H9 (cell line): ENCODE results near the gene KRT35. TPM values are rescaled to one million over a fixed set of nuclear protein-coding genes. Genes with fewer than 3 reads are reported as not detected.
A peak's percentile ranks its signal among the peaks of the same experiment; 100 is the strongest.

Experiments used
- DNase-seq: peaks from one replicate; pipeline ENCODE4 v3.0.0-alpha.2; 2017
- H2AFZ ChIP-seq: one replicate; pipeline ENCODE4 v1.6.1; 2013; ENCODE audit warnings: mild to moderate bottlenecking, low read length, control low read depth, moderate library complexity
- H2AK5ac ChIP-seq: 2 replicates; pipeline ENCODE4 v1.6.1; 2013; ENCODE audit warnings: low read length, control low read depth, mixed read lengths; ENCODE audit not compliant: insufficient read length
- H2BK120ac ChIP-seq: one replicate; pipeline ENCODE4 v1.6.1; 2013; ENCODE audit warnings: low read depth, mild to moderate bottlenecking, low read length, control low read depth, inconsistent platforms; ENCODE audit not compliant: poor library complexity, severe bottlenecking
- H2BK12ac ChIP-seq: 2 replicates; pipeline ENCODE4 v1.6.1; 2013; ENCODE audit warnings: low read length, control low read depth, mixed read lengths, low read depth; ENCODE audit not compliant: insufficient read length
- H2BK15ac ChIP-seq: 2 replicates; pipeline ENCODE4 v1.6.1; 2013; ENCODE audit warnings: low read depth, low read length, control low read depth
- H2BK20ac ChIP-seq: one replicate; pipeline ENCODE4 v1.6.1; 2013; ENCODE audit warnings: low read depth, mild to moderate bottlenecking, low read length, control low read depth, inconsistent platforms; ENCODE audit not compliant: poor library complexity, severe bottlenecking
- H2BK5ac ChIP-seq: 2 replicates; pipeline ENCODE4 v1.6.1; 2013; ENCODE audit warnings: low read length, control low read depth, mixed read lengths; ENCODE audit not compliant: insufficient read length
- H3K14ac ChIP-seq: 2 replicates; pipeline ENCODE4 v1.6.1; 2013; ENCODE audit warnings: low read length, control low read depth; ENCODE audit not compliant: insufficient read depth
- H3K18ac ChIP-seq: 2 replicates; pipeline ENCODE4 v1.6.1; 2013; ENCODE audit warnings: low read depth, mild to moderate bottlenecking, mixed read lengths, low read length, control low read depth; ENCODE audit not compliant: insufficient read length
- H3K23ac ChIP-seq: 2 replicates; pipeline ENCODE4 v1.6.1; 2013; ENCODE audit warnings: low read length, control low read depth, mixed read lengths, low read depth; ENCODE audit not compliant: insufficient read length
- H3K23me2 ChIP-seq: 2 replicates; pipeline ENCODE4 v1.6.1; 2013; ENCODE audit warnings: low read depth, mild to moderate bottlenecking, mixed read lengths, low read length, control low read depth; ENCODE audit not compliant: insufficient read length, poor library complexity, severe bottlenecking
- H3K27ac ChIP-seq: 2 replicates; pipeline ENCODE4 v1.5.1; 2013; ENCODE audit warnings: low read length, control low read depth, mixed read lengths, low read depth; ENCODE audit not compliant: insufficient read length
- H3K27me3 ChIP-seq: 2 replicates; pipeline ENCODE4 v1.6.1; 2013; ENCODE audit warnings: low read length, control low read depth, inconsistent platforms; ENCODE audit not compliant: insufficient read depth
- H3K4ac ChIP-seq: 2 replicates; pipeline ENCODE4 v1.6.1; 2013; ENCODE audit warnings: low read depth, mild to moderate bottlenecking, control low read depth, inconsistent platforms, low read length, moderate library complexity
- H3K4me1 ChIP-seq: 2 replicates; pipeline ENCODE4 v1.6.1; 2013; ENCODE audit warnings: low read length, control low read depth, inconsistent platforms; ENCODE audit not compliant: insufficient read depth
- H3K4me2 ChIP-seq: 2 replicates; pipeline ENCODE4 v1.6.1; 2013; ENCODE audit warnings: low read length, control low read depth, mixed read lengths; ENCODE audit not compliant: insufficient read length, insufficient read depth
- H3K56ac ChIP-seq: 2 replicates; pipeline ENCODE4 v1.6.1; 2013; ENCODE audit warnings: low read depth, mild to moderate bottlenecking, mixed read lengths, low read length, control low read depth; ENCODE audit not compliant: insufficient read length
- H3K79me1 ChIP-seq: 2 replicates; pipeline ENCODE4 v1.6.1; 2013; ENCODE audit warnings: low read depth, mild to moderate bottlenecking, moderate library complexity, low read length, control low read depth, inconsistent platforms; ENCODE audit not compliant: insufficient read depth, poor library complexity, severe bottlenecking
- H3K79me2 ChIP-seq: 2 replicates; pipeline ENCODE4 v1.6.1; 2013; ENCODE audit warnings: low read length, control low read depth, inconsistent platforms; ENCODE audit not compliant: insufficient read depth
- H3K9ac ChIP-seq: 2 replicates; pipeline ENCODE4 v1.6.1; 2013; ENCODE audit warnings: low read length, control low read depth, mixed read lengths; ENCODE audit not compliant: insufficient read length; ENCODE audit errors: extremely low read depth
- H3K9me3 ChIP-seq: one replicate; pipeline ENCODE4 v1.6.1; 2013; ENCODE audit warnings: low read depth, low read length, inconsistent platforms; ENCODE audit not compliant: control insufficient read depth
- H3T11ph ChIP-seq: one replicate; pipeline ENCODE4 v1.6.1; 2013; ENCODE audit warnings: mild to moderate bottlenecking, low read length, control low read depth, inconsistent platforms
- H4K20me1 ChIP-seq: one replicate; pipeline ENCODE4 v1.6.1; 2013; ENCODE audit not compliant: control insufficient read depth, insufficient read length, insufficient read depth
- H4K5ac ChIP-seq: 2 replicates; pipeline ENCODE4 v1.6.1; 2013; ENCODE audit warnings: low read depth, mild to moderate bottlenecking, mixed read lengths, low read length, control low read depth; ENCODE audit not compliant: insufficient read length
- H4K8ac ChIP-seq: replicated peaks from 2 replicates; pipeline ENCODE4 v1.6.1; 2013; ENCODE audit warnings: low read length, control low read depth, mixed read lengths, low read depth; ENCODE audit not compliant: insufficient read length
- H4K91ac ChIP-seq: 2 replicates; pipeline ENCODE4 v1.6.1; 2013; ENCODE audit warnings: low read depth, mild to moderate bottlenecking, moderate library complexity, mixed read lengths, low read length, control low read depth; ENCODE audit not compliant: insufficient read length
- H3K27ac Mint-ChIP-seq, 3 experiments: 2 replicates in 2 of 3; 3 replicates in 1 of 3; pipeline ENCODE4 v1.8.0; 2020 to 2021; ENCODE audit warnings: mixed read lengths in 3 of 3, mild to moderate bottlenecking in 1 of 3, moderate library complexity in 1 of 3
- H3K27me3 Mint-ChIP-seq: 2 replicates; pipeline ENCODE4 v1.8.0; 2021; ENCODE audit warnings: low read depth, mild to moderate bottlenecking, moderate library complexity, mixed read lengths
- H3K36me3 Mint-ChIP-seq, 3 experiments: 2 replicates in 2 of 3; 3 replicates in 1 of 3; pipeline ENCODE4 v1.8.0; 2020 to 2021; ENCODE audit warnings: low read depth in 3 of 3, mixed read lengths in 3 of 3; ENCODE audit not compliant: insufficient read depth in 1 of 3
- H3K4me1 Mint-ChIP-seq, 2 experiments: 2 replicates each; pipeline ENCODE4 v1.8.0; 2020; ENCODE audit warnings: mixed read lengths in 2 of 2
- H3K4me3 Mint-ChIP-seq, 2 experiments: 2 replicates in 1 of 2; 3 replicates in 1 of 2; pipeline ENCODE4 v1.8.0; 2020 to 2021; ENCODE audit warnings: mild to moderate bottlenecking in 2 of 2, mixed read lengths in 2 of 2, moderate library complexity in 1 of 2
- H3K9me3 Mint-ChIP-seq, 2 experiments: 2 replicates in 1 of 2; 3 replicates in 1 of 2; pipeline ENCODE4 v1.8.0; 2020; ENCODE audit warnings: mild to moderate bottlenecking in 2 of 2, mixed read lengths in 2 of 2, moderate library complexity in 1 of 2
- WGBS: extraction: QIAGEN DNeasy Blood & Tissue Kit; methylation state at CpG from one replicate; pipeline ENCODE4 v1.1.7; 2013; ENCODE audit warnings: missing lambda C conversion rate, low lambda C conversion rate, mixed read lengths; ENCODE audit not compliant: insufficient read length; ENCODE audit errors: extremely low coverage; 5-methylcytosine and 5-hydroxymethylcytosine counted together
- total RNA-seq: library from RNA; stranded (reverse); gene quantifications from 2 replicates; pipeline ENCODE4 v1.2.1, GENCODE V29; 2021
- TF ChIP-seq, protein P1 (sequence below): fragments of 200-600 bp; sonication (generic); conservative IDR thresholded peaks from 3 replicates; pipeline ENCODE4 v1.8.0; 2021; ENCODE audit warnings: antibody characterized with exemption, mild to moderate bottlenecking

KRT35 gene
- total RNA-seq, 1 experiment from 2014 or later: not detected

- no peak overlapping the region for H2BK20ac ChIP-seq
These were observed 42.8 kb upstream of the KRT35 start for GRCh38 chr17:41523787-41524186.

More at GRCh38 chr17:41523787-41524186, 42.8 kb upstream of the KRT35 start:
- Mint-ChIP-seq H3K27ac (peak overlapping the region in 2 of 3 experiments; percentile 82 to 83; a peak in 4 of 7 replicates), H3K4me3 (no peak overlapping the region), H3K4me1 (peaks cover 38 to 49% of the 10 kb centered on the region in 2 experiments), H3K9me3 (no peaks in the 10 kb centered on the region), H3K36me3 (peaks cover 25 to 43% (median 37%) of the 10 kb centered on the region in 3 experiments; a peak in 6 of 7 replicates), H3K27me3 (no peaks in the 10 kb centered on the region; the same call in none of the 2 replicates)
- Histone ChIP-seq H4K5ac (no peak overlapping the region), H3K79me2 (peaks cover 4% of the 10 kb centered on the region; the same call in 1 of the 2 replicates), H3K27me3 (no peaks in the 10 kb centered on the region), H3K4me1 (no peaks in the 10 kb centered on the region; the same call in 1 of the 2 replicates), H2BK120ac (no peak overlapping the region), H2BK15ac (no peak overlapping the region), H4K91ac (no peak overlapping the region), H3K23me2 (peaks cover 10% of the 10 kb centered on the region), H3T11ph (no peak overlapping the region), H2AFZ (no peak overlapping the region), H3K23ac (no peak overlapping the region), H3K56ac (no peak overlapping the region), H2BK12ac (no peak overlapping the region), H3K4ac (no peak overlapping the region), H3K79me1 (no peaks in the 10 kb centered on the region), H2BK5ac (no peak overlapping the region), H3K18ac (no peak overlapping the region), H2AK5ac (no peak overlapping the region), H4K8ac (no peak overlapping the region), H3K9ac (no peak overlapping the region), H3K27ac (no peak overlapping the region), H3K9me3 (no peaks in the 10 kb centered on the region), H3K4me2 (no peak overlapping the region), H4K20me1 (no peaks in the 10 kb centered on the region), H3K14ac (no peak overlapping the region)
- WGBS: no CpG with 5 or more reads among the region's 19 CpGs
- TF ChIP-seq, protein P1, sequence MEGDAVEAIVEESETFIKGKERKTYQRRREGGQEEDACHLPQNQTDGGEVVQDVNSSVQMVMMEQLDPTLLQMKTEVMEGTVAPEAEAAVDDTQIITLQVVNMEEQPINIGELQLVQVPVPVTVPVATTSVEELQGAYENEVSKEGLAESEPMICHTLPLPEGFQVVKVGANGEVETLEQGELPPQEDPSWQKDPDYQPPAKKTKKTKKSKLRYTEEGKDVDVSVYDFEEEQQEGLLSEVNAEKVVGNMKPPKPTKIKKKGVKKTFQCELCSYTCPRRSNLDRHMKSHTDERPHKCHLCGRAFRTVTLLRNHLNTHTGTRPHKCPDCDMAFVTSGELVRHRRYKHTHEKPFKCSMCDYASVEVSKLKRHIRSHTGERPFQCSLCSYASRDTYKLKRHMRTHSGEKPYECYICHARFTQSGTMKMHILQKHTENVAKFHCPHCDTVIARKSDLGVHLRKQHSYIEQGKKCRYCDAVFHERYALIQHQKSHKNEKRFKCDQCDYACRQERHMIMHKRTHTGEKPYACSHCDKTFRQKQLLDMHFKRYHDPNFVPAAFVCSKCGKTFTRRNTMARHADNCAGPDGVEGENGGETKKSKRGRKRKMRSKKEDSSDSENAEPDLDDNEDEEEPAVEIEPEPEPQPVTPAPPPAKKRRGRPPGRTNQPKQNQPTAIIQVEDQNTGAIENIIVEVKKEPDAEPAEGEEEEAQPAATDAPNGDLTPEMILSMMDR: no peak
- DNase-seq: no peak
